Spleen (tissue), 11 donors: ENCODE results near the gene CNTNAP2. TPM values are rescaled to one million over a fixed set of nuclear protein-coding genes. Genes with fewer than 3 reads are reported as not detected.

Experiments
- DNase-seq: peaks from one replicate; pipeline ENCODE4 v3.0.0-alpha.2; 2020
- H3K27ac ChIP-seq, 8 donors: fragments of 200-600 bp; sonication (generic) in 7 of 8; 1 replicate in 4 of 8; 2 replicates in 4 of 8; pipeline versions ENCODE4 v1.5.0 to v1.8.0; 2016 to 2021; ENCODE audit warnings: inconsistent platforms in 4 of 8, mild to moderate bottlenecking in 4 of 8, moderate library complexity in 1 of 8
- H3K27me3 ChIP-seq, 7 donors: fragments of 200-600 bp; sonication (generic) in 6 of 7; replicated peaks in 1 of 7; 1 replicate in 4 of 7; 2 replicates in 3 of 7; pipeline versions ENCODE4 v1.5.0 to v1.8.0; 2016 to 2021; ENCODE audit warnings: inconsistent platforms in 3 of 7, mild to moderate bottlenecking in 1 of 7
- H3K36me3 ChIP-seq, 6 donors: fragments of 200-600 bp; sonication (generic) in 5 of 6; 1 replicate in 4 of 6; 2 replicates in 2 of 6; pipeline versions ENCODE4 v1.5.0 to v1.8.0; 2016 to 2021; ENCODE audit warnings: inconsistent platforms in 2 of 6
- H3K4me1 ChIP-seq, 6 donors: fragments of 200-600 bp; sonication (generic) in 5 of 6; 1 replicate in 3 of 6; 2 replicates in 3 of 6; pipeline versions ENCODE4 v1.5.0 to v1.8.0; 2016 to 2021; ENCODE audit warnings: inconsistent platforms in 3 of 6
- H3K4me3 ChIP-seq, 8 donors: fragments of 200-600 bp; sonication (generic) in 7 of 8; 1 replicate in 4 of 8; 2 replicates in 4 of 8; pipeline versions ENCODE4 v1.5.0 to v1.8.0; 2016 to 2021; ENCODE audit warnings: inconsistent platforms in 4 of 8, mild to moderate bottlenecking in 4 of 8, moderate library complexity in 2 of 8
- H3K9me3 ChIP-seq, 8 donors: fragments of 200-600 bp; sonication (generic) in 7 of 8; 1 replicate in 4 of 8; 2 replicates in 4 of 8; pipeline versions ENCODE4 v1.5.0 to v1.8.0; 2016 to 2021; ENCODE audit warnings: inconsistent platforms in 4 of 8
- CTCF ChIP-seq, 11 experiments: fragments of 200-600 bp in 7 of 11; fragments of 450-650 bp in 4 of 11; sonication (generic) in 4 of 11; IDR thresholded peaks in 8 of 11; conservative IDR thresholded peaks in 3 of 11; 1 replicate in 7 of 11; 2 replicates in 4 of 11; pipeline versions ENCODE4 v1.4.0 to v1.8.0; 2016 to 2021; ENCODE audit warnings: antibody characterized with exemption in 11 of 11, inconsistent platforms in 4 of 11, mild to moderate bottlenecking in 1 of 11
- POLR2A ChIP-seq, 3 donors: fragments of 450-650 bp; IDR thresholded peaks; one replicate each; pipeline ENCODE4 v1.5.1; 2017; ENCODE audit warnings: antibody characterized with exemption in 3 of 3, mild to moderate bottlenecking in 1 of 3
- POLR2AphosphoS5 ChIP-seq, 3 donors: sonication (generic); formaldehyde crosslinking; IDR thresholded peaks; one replicate each; pipeline ENCODE4 v1.5.1; 2017; ENCODE audit warnings: antibody characterized with exemption in 3 of 3
- WGBS, 5 donors: extraction: QIAGEN DNeasy Blood & Tissue Kit in 3 of 5; methylation state at CpG; one replicate each; pipeline versions ENCODE4 v1.1.5 to v1.1.7; 2013 to 2018; 5-methylcytosine and 5-hydroxymethylcytosine counted together
- intact Hi-C: fragments of 100-400 bp; cut with DNase I; formaldehyde crosslinking; loops from one replicate; pipeline ENCODE4 v1.15.0; 2023; ENCODE audit warnings: low total_unique reads
- polyA plus RNA-seq, 3 donors: library from polyadenylated mRNA; stranded (reverse); fragments of 200-250 nt; gene quantifications; one replicate each; pipeline ENCODE4 v1.2.1, GENCODE V29; 2013
- total RNA-seq, 7 donors: library from RNA; depleted of rRNA in 3 of 7; stranded (reverse); fragments of >200 nt in 3 of 7; fragmentation: NEBNext Ultra II Directional in 4 of 7; extraction: Animal tissue kit (Norgen Biotek cat#: 25700) in 4 of 7; gene quantifications; one replicate each; pipeline versions ENCODE4 v1.1.0 to v1.2.1, GENCODE V29; 2016 to 2021
- donor health status: healthy with polysubstance abuse.
- donor health status: DM: no; HTN: no; CAD: no; lungs with moderate emphysema.
- donor health status: DM: no; HTN: no; CAD: no.
- donor health status: Bipolar disorder and iron deficiency.
- donor health status: healthy.
- donor health status: DM: no; HTN: no; CAD: no.
- donor health status: DM: yes; HTN: yes; CAD: no.

The CNTNAP2 gene
- total and polyA plus RNA-seq, 10 donors = 0.13 to 2.0 (median 0.82) TPM

GRCh38 chr7:147742301-147742700 lies 1625.7 kb downstream of the CNTNAP2 start:
- Histone ChIP-seq H3K9me3 (peaks cover 0 to 7% (median 0%) of the 10 kb centered on the region in 8 donors), H3K4me3 (no peak overlapping the region), H3K27ac (no peak overlapping the region), H3K4me1 (no peaks in the 10 kb centered on the region), H3K36me3 (no peaks in the 10 kb centered on the region), H3K27me3 (no peaks in the 10 kb centered on the region)
- no peak for DNase-seq
- 88 to 92% (median 92%) methylated on average over 3 of the region's 3 CpGs for WGBS, 5 donors
- TF ChIP-seq POLR2A (IDR thresholded peaks at IDR 0.05) (no peak), POLR2AphosphoS5 (IDR thresholded peaks at IDR 0.05) (no peak), CTCF (IDR thresholded peaks at IDR 0.05 in 8 of 11, conservative IDR thresholded peaks at IDR 0.05 in 3 of 11) (no peak)
- intact Hi-C loops = no loop called here

GRCh38 chr7:147756300-147756699 lies 1639.7 kb downstream of the CNTNAP2 start:
- Histone ChIP-seq H3K36me3 (no peaks in the 10 kb centered on the region), H3K27me3 (no peaks in the 10 kb centered on the region), H3K9me3 (no peaks in the 10 kb centered on the region), H3K27ac (no peak overlapping the region), H3K4me3 (no peak overlapping the region), H3K4me1 (no peaks in the 10 kb centered on the region)
- TF ChIP-seq CTCF (IDR thresholded peaks at IDR 0.05 in 8 of 11, conservative IDR thresholded peaks at IDR 0.05 in 3 of 11) (no peak), POLR2AphosphoS5 (IDR thresholded peaks at IDR 0.05) (no peak), POLR2A (IDR thresholded peaks at IDR 0.05) (no peak)
- WGBS, 5 donors = 18 to 57% (median 31%) methylated on average over 1 of the region's 1 CpG
- intact Hi-C loops = no loop called here
- no peak for DNase-seq

DNA sequence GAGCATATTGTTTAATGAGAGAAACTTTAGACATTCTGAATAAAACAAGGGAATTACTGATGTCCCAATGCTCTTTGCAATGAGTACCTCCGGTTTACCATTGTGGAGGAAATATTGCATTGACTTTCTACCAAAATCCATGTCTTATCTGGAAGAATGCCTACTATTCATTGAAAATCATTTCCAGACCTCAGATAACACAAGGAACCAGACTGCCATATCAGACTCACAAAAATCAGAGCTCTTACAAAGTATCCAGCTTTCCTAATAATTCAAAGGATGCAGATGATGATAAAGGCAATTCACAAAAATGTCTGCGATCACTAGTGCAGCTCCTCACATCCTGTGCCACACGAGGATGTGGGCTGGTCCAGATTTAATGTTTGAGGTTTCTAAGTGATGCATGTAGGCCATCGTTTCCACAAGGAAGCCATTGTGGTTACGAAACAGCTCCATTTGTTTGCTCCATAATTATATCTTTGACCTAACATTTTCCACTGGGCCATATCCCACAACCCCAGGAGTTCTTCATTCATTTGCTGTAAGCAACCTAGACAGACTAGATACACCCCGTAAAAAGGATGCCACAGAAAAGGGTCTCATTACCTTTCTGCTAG lies 1642.8 kb downstream of the CNTNAP2 start:
- TF ChIP-seq CTCF (IDR thresholded peaks at IDR 0.05 in 8 of 11, conservative IDR thresholded peaks at IDR 0.05 in 3 of 11) (no peak), POLR2A (IDR thresholded peaks at IDR 0.05) (no peak), POLR2AphosphoS5 (IDR thresholded peaks at IDR 0.05) (no peak)
- intact Hi-C loops = no loop called here
- Histone ChIP-seq H3K27ac (no peak overlapping the region), H3K27me3 (no peaks in the 10 kb centered on the region), H3K4me1 (no peaks in the 10 kb centered on the region), H3K4me3 (no peak overlapping the region), H3K36me3 (no peaks in the 10 kb centered on the region), H3K9me3 (peaks cover 0 to 5% (median 0%) of the 10 kb centered on the region in 8 donors)
- WGBS, 5 donors = 50 to 61% (median 56%) methylated on average over 6 of the region's 6 CpGs
- no peak for DNase-seq

DNA sequence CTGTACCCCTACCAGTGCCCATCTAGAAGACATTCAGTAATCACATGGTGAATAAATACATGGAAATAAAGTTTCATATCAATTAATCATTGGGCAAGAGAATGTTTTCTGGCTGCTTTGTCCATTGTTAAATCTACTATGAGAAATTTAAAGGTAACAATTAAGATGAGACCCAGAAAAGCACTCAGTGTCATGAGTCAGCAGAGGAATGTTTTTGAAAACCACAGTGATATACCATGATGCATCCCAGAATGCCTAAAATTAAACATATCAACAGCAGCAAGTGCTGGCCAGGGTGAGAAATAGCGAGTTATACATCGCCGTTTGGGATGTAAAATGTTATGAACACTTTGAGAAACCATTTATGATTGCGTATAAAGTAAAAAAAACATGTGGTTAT lies 1648.7 kb downstream of the CNTNAP2 start:
- Histone ChIP-seq H3K27me3 (no peaks in the 10 kb centered on the region), H3K4me3 (no peak overlapping the region), H3K36me3 (no peaks in the 10 kb centered on the region), H3K27ac (no peak overlapping the region), H3K4me1 (no peaks in the 10 kb centered on the region), H3K9me3 (peaks cover 0 to 5% (median 0%) of the 10 kb centered on the region in 8 donors)
- WGBS, 5 donors = 90 to 93% (median 91%) methylated on average over 4 of the region's 4 CpGs
- intact Hi-C loops = no loop called here
- DNase-seq = no peak
- TF ChIP-seq POLR2AphosphoS5 (IDR thresholded peaks at IDR 0.05) (no peak), CTCF (IDR thresholded peaks at IDR 0.05 in 8 of 11, conservative IDR thresholded peaks at IDR 0.05 in 3 of 11) (no peak), POLR2A (IDR thresholded peaks at IDR 0.05) (no peak)
